HUES64 (cell line): ENCODE data around the gene TMEM240.
"Not testable (repeated sequence)": the region's sequence is repeated elsewhere in the genome, so short reads cannot be mapped to it uniquely, and the experiment has no call there.

Experiments used
- H3K27ac ChIP-seq: 2 replicates; pipeline ENCODE4 v1.7.0; 2013; ENCODE audit warnings: low read depth, low read length, inconsistent platforms
- H3K27me3 ChIP-seq: 2 replicates; pipeline ENCODE4 v1.6.1; 2013; ENCODE audit warnings: mild to moderate bottlenecking, low read length; ENCODE audit not compliant: insufficient read depth
- H3K36me3 ChIP-seq: 2 replicates; pipeline ENCODE4 v1.6.1; 2013; ENCODE audit warnings: mild to moderate bottlenecking, low read length; ENCODE audit not compliant: insufficient read depth
- H3K4me1 ChIP-seq: 2 replicates; pipeline ENCODE4 v1.6.1; 2013; ENCODE audit warnings: mild to moderate bottlenecking, low read length, moderate library complexity; ENCODE audit not compliant: insufficient read depth
- H3K4me3 ChIP-seq: 2 replicates; pipeline ENCODE4 v1.5.1; 2013; ENCODE audit warnings: mild to moderate bottlenecking, low read length, moderate library complexity
- H3K9ac ChIP-seq: 2 replicates; pipeline ENCODE4 v1.6.1; 2013; ENCODE audit warnings: mild to moderate bottlenecking, low read depth, low read length
- H3K9me3 ChIP-seq: 2 replicates; pipeline ENCODE4 v1.6.1; 2013; ENCODE audit warnings: low read depth, low read length; ENCODE audit not compliant: insufficient read depth
- WGBS: fragments of 150-250, 120-280 bp; methylation state at CpG from one replicate; pipeline ENCODE4 v1.1.7; 2013; ENCODE audit warnings: missing lambda C conversion rate; 5-methylcytosine and 5-hydroxymethylcytosine counted together

Gene TMEM240

DNA sequence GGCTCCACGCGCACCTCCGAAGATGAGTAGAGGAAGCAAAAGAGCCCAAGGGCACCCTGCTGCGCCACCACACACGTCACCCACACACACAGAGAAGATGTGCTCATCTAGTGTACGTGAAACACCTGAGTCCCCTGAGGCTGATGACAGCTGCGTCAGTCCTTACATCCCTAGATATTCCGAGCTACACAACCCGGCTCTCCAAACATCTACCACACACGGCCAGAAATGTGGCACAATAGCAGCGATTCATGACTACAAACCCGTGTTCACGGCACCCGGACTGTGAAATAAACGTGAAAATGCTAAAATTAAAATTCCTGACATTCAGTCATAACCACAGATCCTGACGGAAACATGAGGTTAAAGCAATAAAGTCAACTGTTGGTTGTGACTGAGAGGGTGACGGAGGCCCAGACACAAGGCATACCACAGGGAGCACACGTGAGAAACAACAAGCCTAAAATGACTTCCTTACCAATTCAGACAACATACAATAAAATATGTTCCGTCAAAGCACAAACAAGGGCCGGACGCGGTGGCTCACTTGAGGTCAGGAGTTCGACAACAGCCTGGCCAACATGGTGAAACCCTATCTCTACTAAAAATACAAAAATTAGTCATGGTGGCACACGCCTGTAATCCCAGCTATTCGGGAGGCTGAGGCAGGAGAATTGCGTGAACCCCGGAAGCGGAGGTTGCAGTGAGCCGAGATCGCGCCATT lies 26.9 kb upstream of the TMEM240 start:
- H3K4me1 ChIP-seq, result 0 out of 2 replicates have a peak, but pooled peaks cover 4% of the 10 kb centered on the region
- WGBS, result 95% methylated on average over 31 of the region's 31 CpGs
- H3K27me3 ChIP-seq, result no peaks in the 10 kb centered on the region
- H3K4me3 ChIP-seq, result no peak overlapping the region
- no peak overlapping the region for H3K9ac ChIP-seq
- H3K36me3 ChIP-seq, result peaks cover 60% of the 10 kb centered on the region
- H3K9me3 ChIP-seq, result no peaks in the 10 kb centered on the region
- H3K27ac ChIP-seq, result no peak overlapping the region; the same call in 1 of the 2 replicates

DNA sequence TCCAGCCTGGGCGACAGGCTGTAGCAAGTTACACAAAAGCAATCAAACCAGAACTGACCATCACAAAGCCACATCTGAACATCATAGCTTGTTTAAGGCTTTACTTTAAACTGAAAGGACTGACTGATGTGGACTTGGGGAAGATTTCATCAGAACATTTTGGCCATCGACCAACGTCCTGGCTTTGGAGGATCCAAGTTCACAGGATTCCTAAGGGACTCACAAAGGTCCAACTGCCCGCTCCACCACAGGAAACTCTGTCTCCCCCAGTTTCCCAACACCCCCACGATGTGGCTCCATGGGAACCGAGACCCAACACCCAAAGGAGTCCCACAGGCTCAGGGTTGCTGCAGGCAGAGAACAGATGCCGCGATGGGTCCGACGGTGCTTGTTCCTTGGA lies 24.9 kb upstream of the TMEM240 start:
- no peak overlapping the region for H3K4me3 ChIP-seq
- WGBS, result 97% methylated on average over 10 of the region's 10 CpGs

DNA sequence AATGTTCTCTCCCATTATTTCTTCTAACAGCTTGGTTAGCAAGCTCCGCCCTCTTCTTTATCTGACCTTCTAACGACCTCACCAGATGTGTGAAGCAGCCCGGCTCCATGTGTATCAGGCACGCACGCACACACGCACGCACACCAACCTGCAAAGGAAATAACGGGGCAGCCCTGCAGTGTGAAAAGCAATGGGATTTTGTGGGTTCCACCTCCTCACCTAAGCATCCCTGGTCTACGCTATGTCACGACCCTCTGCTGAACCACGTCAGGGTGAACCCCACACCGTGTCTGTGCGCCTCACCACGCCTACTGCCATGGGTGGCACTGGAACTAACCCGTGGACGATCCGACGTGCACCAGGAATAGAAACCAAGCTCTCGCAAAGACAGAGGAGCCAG lies 23.8 kb upstream of the TMEM240 start:
- H3K9ac ChIP-seq, result no peak overlapping the region
- H3K9me3 ChIP-seq, result no peaks in the 10 kb centered on the region
- H3K27me3 ChIP-seq, result no peaks in the 10 kb centered on the region
- peaks cover 62% of the 10 kb centered on the region for H3K36me3 ChIP-seq
- 96% methylated on average over 19 of the region's 19 CpGs for WGBS
- H3K4me3 ChIP-seq, result no peak overlapping the region
- H3K4me1 ChIP-seq, result 0 out of 2 replicates have a peak, but pooled peaks cover 4% of the 10 kb centered on the region
- H3K27ac ChIP-seq, result no peak overlapping the region

More for the DNA sequence above, 24.9 kb upstream of the TMEM240 start:
- Histone ChIP-seq H3K9ac (no peak overlapping the region), H3K4me1 (0 out of 2 replicates have a peak, but pooled peaks cover 4% of the 10 kb centered on the region), H3K9me3 (no peaks in the 10 kb centered on the region), H3K27me3 (no peaks in the 10 kb centered on the region), H3K27ac (no peak overlapping the region), H3K36me3 (peaks cover 68% of the 10 kb centered on the region)

DNA sequence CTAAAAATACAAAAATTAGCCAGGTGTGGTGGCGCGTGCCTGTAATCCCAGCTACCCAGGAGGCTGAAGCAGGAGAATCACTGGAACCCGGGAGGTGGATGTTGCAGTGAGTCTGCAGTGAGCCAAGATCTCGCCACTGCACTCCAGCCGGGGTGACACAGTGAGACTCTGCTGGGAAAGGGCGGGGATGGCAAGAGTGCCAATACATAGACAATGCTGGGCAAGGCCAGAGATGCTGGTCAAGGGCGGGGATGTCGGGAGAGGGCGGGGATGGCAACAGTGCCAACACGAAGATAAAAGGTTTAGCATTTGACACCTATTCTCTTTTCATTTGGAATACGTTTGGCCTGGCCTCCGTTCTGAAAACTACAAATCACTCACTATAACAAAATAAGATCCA lies 23.3 kb upstream of the TMEM240 start:
- Histone ChIP-seq H3K36me3 (peaks cover 60% of the 10 kb centered on the region), H3K4me1 (0 out of 2 replicates have a peak, but pooled peaks cover 4% of the 10 kb centered on the region), H3K27me3 (no peaks in the 10 kb centered on the region), H3K9me3 (no peaks in the 10 kb centered on the region), H3K9ac (no peak overlapping the region), H3K4me3 (no peak overlapping the region), H3K27ac (no peak overlapping the region)
- 96% methylated on average over 12 of the region's 12 CpGs for WGBS

DNA sequence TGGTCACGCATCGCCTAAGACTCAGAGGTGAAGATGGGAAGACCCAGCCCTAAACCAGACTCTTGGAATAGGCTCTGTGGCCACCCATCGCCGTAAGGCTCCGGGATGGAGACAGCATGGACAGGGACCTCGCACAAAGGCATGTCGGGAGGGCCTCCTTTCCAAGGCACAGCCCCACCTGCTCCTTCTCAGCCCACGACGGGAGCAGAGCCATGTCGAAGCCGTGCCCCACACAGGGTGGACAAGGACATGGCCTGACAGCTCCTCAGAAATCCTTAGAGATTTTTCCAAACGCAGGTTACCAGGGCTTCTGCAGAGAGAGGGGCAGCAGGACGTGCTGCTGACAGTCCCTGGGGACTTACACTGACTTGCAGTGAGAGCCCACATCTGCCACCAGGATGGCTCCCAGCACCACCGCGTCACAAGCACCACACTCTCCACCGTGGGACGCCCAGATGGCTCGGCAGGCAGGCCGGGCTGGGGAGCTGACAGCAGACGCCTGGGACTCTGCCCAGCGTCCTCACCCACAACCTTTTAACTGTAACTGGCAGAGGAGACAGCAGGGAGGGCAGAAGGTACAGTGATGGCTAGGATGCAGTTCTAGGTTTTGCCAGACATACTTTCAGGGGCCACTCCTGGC lies 22.3 kb upstream of the TMEM240 start:
- Histone ChIP-seq H3K36me3 (peaks cover 60% of the 10 kb centered on the region), H3K9ac (no peak overlapping the region), H3K4me1 (no peaks in the 10 kb centered on the region), H3K9me3 (no peaks in the 10 kb centered on the region), H3K27me3 (no peaks in the 10 kb centered on the region), H3K4me3 (no peak overlapping the region), H3K27ac (no peak overlapping the region)
- WGBS, result 96% methylated on average over 21 of the region's 21 CpGs

DNA sequence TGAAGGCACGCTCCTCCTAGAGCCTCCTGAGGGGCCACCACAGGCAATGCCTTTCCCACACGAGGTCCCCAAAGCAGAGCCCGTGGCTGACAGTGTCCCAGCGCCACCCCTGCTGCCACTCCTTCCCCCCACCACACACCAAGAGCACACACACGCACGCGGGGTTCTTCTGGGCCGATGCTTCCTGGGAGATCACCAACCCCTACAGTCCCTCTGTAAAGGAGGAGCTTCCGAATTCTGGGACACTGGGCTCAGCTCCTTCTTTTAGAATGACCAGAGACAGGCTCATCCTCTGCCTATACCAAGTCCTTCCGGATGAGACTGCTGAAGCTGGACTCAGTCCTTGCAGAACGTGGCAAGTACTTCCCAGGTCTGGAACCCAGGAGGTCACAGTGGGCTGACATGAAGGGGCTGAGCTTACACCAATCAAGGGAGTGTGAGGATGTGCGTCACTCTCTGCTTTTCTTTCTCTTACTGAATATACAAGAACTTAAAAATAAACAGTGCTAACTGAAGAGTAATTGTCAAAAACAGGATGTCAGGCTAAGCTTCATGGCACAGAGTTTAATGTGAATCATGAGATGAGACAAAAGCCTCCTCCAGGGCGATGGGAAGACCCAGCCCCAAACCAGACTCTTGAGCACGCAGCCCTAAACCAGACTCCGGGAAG lies 21.5 kb upstream of the TMEM240 start:
- Histone ChIP-seq H3K4me3 (no peak overlapping the region), H3K4me1 (no peaks in the 10 kb centered on the region), H3K36me3 (peaks cover 60% of the 10 kb centered on the region), H3K9ac (no peak overlapping the region), H3K27ac (no peak overlapping the region), H3K9me3 (no peaks in the 10 kb centered on the region), H3K27me3 (no peaks in the 10 kb centered on the region)
- WGBS, result 97% methylated on average over 15 of the region's 15 CpGs

DNA sequence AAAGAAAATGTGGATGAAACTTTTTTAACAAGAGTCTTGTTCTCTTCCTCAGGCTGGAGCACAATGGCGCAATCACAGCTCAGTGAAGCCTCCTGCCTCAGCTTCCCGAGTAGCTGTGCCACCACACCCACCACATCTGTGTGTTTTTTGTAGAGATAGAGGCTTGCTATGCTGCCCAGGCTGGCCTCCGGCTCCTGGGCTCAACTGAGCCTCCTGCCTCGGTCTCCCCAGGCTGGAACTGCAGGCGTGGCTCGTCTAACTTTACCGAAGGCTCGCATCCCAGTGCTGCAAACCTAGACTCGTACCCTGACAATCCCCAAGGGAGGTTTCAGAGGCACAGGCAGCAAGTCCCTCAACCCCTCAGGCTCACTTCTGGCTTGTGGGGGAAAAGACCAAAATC lies 19.8 kb upstream of the TMEM240 start:
- Histone ChIP-seq H3K9ac (no peak overlapping the region), H3K4me1 (no peaks in the 10 kb centered on the region), H3K9me3 (no peaks in the 10 kb centered on the region), H3K4me3 (no peak overlapping the region), H3K27ac (no peak overlapping the region), H3K36me3 (peaks cover 57% of the 10 kb centered on the region), H3K27me3 (no peaks in the 10 kb centered on the region)
- 95% methylated on average over 8 of the region's 9 CpGs for WGBS

DNA sequence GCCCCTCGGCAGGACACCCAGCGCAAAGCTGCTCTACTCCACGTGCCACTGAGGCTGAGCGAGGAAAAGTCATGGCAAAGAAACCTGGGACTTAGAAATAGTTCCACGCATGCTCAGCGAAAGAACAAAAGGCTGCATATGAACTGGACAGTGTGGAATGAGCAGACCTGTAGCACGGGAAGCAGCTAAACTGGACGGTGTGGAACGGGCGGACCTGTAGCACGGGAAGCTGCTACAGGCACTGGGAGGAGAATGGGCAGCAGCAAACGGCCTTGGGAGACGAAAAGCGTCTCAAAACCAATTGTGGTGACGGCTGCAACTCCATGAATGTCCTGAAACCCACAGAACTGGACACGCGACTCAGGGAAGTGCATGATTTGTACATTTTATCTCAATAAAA lies 18.6 kb upstream of the TMEM240 start:
- no peaks in the 10 kb centered on the region for H3K9me3 ChIP-seq
- no peak overlapping the region for H3K27ac ChIP-seq
- H3K4me1 ChIP-seq, result no peaks in the 10 kb centered on the region
- no peak overlapping the region for H3K9ac ChIP-seq
- 91% methylated on average over 17 of the region's 17 CpGs for WGBS
- no peaks in the 10 kb centered on the region for H3K27me3 ChIP-seq
- H3K36me3 ChIP-seq, result peaks cover 50% of the 10 kb centered on the region
- H3K4me3 ChIP-seq, result no peak overlapping the region

DNA sequence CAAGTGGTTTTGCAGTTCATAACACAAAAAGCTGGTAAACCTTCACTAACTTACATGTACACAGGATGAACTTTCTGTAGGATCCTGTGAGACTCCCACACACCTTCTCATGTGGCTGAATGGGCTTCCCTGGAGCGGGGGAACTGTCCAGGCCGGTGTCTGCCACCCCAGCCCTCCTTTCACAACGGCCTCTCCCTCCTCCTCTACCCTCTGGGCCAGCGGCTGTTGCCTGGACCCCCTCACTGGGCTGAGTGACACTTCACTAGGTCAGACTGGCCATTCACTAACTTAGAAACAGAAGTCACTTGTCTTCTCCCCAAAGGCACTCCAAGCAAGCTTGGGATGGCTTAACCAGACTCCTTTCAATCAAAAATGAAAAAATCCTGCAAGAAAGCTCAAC lies 18.2 kb upstream of the TMEM240 start:
- H3K9ac ChIP-seq, result no peak overlapping the region
- no peaks in the 10 kb centered on the region for H3K27me3 ChIP-seq
- 91% methylated on average over 4 of the region's 4 CpGs for WGBS
- no peaks in the 10 kb centered on the region for H3K4me1 ChIP-seq
- H3K27ac ChIP-seq, result no peak overlapping the region
- peaks cover 46% of the 10 kb centered on the region for H3K36me3 ChIP-seq
- H3K9me3 ChIP-seq, result no peaks in the 10 kb centered on the region
- H3K4me3 ChIP-seq, result no peak overlapping the region

DNA sequence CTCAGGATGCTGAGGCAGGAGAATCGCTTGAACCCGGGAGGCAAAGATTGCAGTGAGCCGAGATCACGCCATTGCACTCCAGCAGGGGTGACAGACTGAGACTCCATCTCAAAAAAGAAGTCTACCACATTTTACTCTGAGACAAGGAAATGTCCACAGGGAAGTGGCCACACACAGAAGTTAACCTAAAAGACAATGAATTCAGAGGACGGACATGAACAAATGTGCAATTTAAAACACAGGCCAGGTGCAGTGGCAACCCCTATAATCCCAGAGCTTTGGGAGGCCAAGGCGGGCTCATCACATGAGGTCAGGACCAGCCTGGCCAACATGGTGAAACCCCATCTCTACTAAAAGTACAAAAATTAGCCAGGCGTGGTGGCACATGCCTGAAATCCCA lies 17.3 kb upstream of the TMEM240 start:
- 95% methylated on average over 7 of the region's 7 CpGs for WGBS
- H3K4me3 ChIP-seq, result not testable (repeated sequence)

DNA sequence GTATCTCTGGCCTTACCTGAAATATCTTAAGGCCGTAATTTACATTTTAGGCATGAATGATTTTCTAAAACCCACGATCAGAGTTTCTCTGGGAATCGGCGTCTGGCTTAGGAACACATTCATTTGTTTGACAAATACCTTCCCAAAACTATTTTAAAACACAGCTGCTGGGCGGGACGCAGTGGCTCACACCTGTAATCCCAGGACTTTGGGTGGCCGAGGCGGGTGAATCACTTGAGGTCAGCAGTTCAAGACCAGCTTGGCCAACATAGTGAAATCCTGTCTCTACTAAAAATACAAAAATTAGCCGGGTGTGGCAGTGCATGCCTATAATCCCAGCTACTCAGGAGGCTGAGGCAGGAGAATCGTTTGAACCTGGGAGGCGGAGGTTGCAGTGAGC lies 16.5 kb upstream of the TMEM240 start:
- peaks cover 34% of the 10 kb centered on the region for H3K36me3 ChIP-seq
- H3K9ac ChIP-seq, H3K27me3 ChIP-seq, H3K4me1 ChIP-seq, H3K27ac ChIP-seq, H3K4me3 ChIP-seq, H3K9me3 ChIP-seq: not testable (repeated sequence)
- WGBS, result 97% methylated on average over 11 of the region's 11 CpGs

More for the DNA sequence above, 17.3 kb upstream of the TMEM240 start:
- H3K36me3 ChIP-seq, result peaks cover 38% of the 10 kb centered on the region
- H3K4me1 ChIP-seq, H3K27me3 ChIP-seq, H3K27ac ChIP-seq, H3K9me3 ChIP-seq, H3K9ac ChIP-seq: not testable (repeated sequence)
